ENCODE measurements around the gene TPRX1. TPM values are rescaled to one million over a fixed set of nuclear protein-coding genes. Genes with fewer than 3 reads are reported as not detected.

TPRX1 gene
- total RNA-seq, 1 donor from 2014 or later, result not detected

GRCh38 chr19:47786566-47786965 lies 17.8 kb downstream of the TPRX1 start:
- Histone ChIP-seq H3K4me3 (no peak overlapping the region), H3K27me3 (no peaks in the 10 kb centered on the region), H3K27ac (no peak overlapping the region), H3K4me1 (peaks cover 6 to 24% of the 10 kb centered on the region in 2 donors), H3K9me3 (no peaks in the 10 kb centered on the region), H3K36me3 (peaks cover 39 to 55% of the 10 kb centered on the region in 2 donors)
- no peak for DNase-seq (ENCODE audit: low spot score in 2 of 2)
- intact Hi-C loops (cut with DNase I), result no loop called here
- TF ChIP-seq, protein P1, sequence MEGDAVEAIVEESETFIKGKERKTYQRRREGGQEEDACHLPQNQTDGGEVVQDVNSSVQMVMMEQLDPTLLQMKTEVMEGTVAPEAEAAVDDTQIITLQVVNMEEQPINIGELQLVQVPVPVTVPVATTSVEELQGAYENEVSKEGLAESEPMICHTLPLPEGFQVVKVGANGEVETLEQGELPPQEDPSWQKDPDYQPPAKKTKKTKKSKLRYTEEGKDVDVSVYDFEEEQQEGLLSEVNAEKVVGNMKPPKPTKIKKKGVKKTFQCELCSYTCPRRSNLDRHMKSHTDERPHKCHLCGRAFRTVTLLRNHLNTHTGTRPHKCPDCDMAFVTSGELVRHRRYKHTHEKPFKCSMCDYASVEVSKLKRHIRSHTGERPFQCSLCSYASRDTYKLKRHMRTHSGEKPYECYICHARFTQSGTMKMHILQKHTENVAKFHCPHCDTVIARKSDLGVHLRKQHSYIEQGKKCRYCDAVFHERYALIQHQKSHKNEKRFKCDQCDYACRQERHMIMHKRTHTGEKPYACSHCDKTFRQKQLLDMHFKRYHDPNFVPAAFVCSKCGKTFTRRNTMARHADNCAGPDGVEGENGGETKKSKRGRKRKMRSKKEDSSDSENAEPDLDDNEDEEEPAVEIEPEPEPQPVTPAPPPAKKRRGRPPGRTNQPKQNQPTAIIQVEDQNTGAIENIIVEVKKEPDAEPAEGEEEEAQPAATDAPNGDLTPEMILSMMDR (IDR thresholded peaks at IDR 0.05), result no peak

- TF ChIP-seq, protein P1 (IDR thresholded peaks at IDR 0.05), result no peak
- H3K27me3 ChIP-seq, result no peaks in the 10 kb centered on the region
- peaks cover 47 to 54% of the 10 kb centered on the region in 2 donors for H3K36me3 ChIP-seq
- peaks cover 18 to 31% of the 10 kb centered on the region in 2 donors for H3K4me1 ChIP-seq
- peak overlapping the region in 1 of 2 donors; percentile 94 for H3K4me3 ChIP-seq
- H3K27ac ChIP-seq, result peak overlapping the region; percentile 64 to 97
- peak in 1 of 2 donors; percentile 72 for DNase-seq (ENCODE audit: low spot score in 2 of 2)
- H3K9me3 ChIP-seq, result no peaks in the 10 kb centered on the region
- intact Hi-C loops (cut with DNase I), result no loop called here
Observed at GRCh38 chr19:47781590-47782262, 22.6 kb downstream of the TPRX1 start.

DNA sequence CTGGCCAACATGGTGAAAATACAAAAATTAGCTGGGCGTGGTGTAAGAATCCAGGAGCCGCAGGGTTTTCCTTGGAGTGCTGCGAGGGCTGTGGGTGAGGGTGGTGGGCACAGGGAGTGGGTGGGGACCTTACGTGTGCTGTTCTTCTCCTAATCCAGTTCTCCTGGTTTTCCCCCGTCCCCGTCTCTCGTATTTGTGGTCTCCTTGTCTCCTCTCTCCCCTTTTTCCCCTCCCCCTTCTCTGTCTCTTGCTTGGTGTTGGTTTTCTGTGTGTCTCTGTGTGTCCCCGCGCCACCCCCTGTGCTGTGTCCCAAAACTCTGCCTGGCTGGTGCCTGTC lies 24.2 kb downstream of the TPRX1 start:
- DNase-seq (ENCODE audit: low spot score in 2 of 2), result no peak
- peak overlapping the region; percentile 97 to 98 for H3K27ac ChIP-seq
- no peaks in the 10 kb centered on the region for H3K27me3 ChIP-seq
- TF ChIP-seq, protein P1 (IDR thresholded peaks at IDR 0.05), result no peak
- intact Hi-C loops (cut with DNase I), result no loop called here
- H3K4me3 ChIP-seq, result peak overlapping the region; percentile 81 to 94
- peaks cover 38 to 44% of the 10 kb centered on the region in 2 donors for H3K36me3 ChIP-seq
- H3K9me3 ChIP-seq, result no peaks in the 10 kb centered on the region
- peaks cover 18 to 30% of the 10 kb centered on the region in 2 donors for H3K4me1 ChIP-seq

DNA sequence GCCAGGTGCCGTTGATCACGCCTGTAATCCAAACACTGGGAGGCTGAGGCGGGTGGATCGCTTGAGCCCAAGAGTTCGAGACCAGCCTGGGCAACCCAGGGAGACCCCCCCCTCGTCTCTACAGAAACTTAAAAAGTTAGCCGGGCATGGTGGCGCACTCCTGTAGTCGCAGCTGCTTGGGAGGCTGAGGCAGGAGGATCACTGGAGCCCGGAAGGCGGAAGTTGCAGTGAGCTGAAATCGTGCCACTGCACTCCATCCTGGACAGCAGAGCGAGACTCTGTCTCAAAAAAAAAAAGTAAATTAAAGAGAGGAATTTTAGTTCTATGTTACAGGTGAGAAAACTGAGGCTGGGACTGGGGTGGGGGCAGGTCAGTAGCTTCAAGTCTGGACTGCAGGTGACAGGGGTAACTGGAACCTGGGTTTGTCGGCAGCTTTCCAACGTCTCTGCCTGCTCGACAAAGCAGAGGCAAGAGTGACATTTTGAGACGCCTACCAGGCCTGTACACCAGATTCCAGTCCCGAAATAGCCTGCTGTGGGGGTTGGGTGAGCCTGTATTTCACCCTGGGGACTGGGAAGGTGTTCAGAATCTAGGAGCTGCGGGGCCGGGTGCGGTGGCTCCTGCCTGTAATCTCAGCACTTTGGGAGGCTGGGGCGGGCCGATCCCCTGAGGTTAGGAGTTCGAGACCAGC lies 24.7 kb downstream of the TPRX1 start:
- Histone ChIP-seq H3K27me3 (no peaks in the 10 kb centered on the region), H3K4me1 (peaks cover 18 to 30% of the 10 kb centered on the region in 2 donors)
- peak; percentile 45 to 84 for DNase-seq (ENCODE audit: low spot score in 2 of 2)

DNA sequence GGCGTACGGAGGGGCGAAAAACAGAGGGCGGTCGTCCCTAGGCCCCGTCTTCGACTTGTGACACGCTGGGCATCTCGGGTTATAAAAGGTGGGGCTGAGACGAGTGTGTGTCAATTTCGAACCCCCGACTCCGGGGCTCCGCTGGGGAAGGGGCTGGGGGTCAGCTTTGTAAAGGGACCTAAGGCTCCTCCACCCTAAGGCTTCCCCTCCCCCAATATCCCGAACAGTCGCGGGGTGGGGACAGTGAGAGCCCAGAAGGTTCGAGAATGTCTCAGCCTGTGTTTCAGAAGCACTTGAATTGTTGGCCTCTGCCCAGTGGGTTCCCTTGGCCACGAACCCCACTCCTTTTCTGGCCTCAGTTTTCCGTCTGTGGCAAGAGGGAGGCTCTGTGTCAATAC lies 25.4 kb downstream of the TPRX1 start:
- TF ChIP-seq, protein P1 (IDR thresholded peaks at IDR 0.05), result no peak
- H3K9me3 ChIP-seq, result no peaks in the 10 kb centered on the region
- peaks cover 26 to 32% of the 10 kb centered on the region in 2 donors for H3K36me3 ChIP-seq
- peaks cover 18 to 30% of the 10 kb centered on the region in 2 donors for H3K4me1 ChIP-seq
- H3K27me3 ChIP-seq, result no peaks in the 10 kb centered on the region
- intact Hi-C loops (cut with DNase I), result loop anchor here (2.0 kb wide), 1 partner anchor 34 kb away; the partner anchor contains the start of gene NOP53
- peak overlapping the region; percentile 81 to 94 for H3K4me3 ChIP-seq
- H3K27ac ChIP-seq, result peak overlapping the region; percentile 97 to 98
- no peak for DNase-seq (ENCODE audit: low spot score in 2 of 2)

More for the DNA sequence above, 24.7 kb downstream of the TPRX1 start:
- TF ChIP-seq, protein P1 (IDR thresholded peaks at IDR 0.05), result no peak
- Histone ChIP-seq H3K27ac (peak overlapping the region; percentile 97 to 98), H3K9me3 (no peaks in the 10 kb centered on the region), H3K36me3 (peaks cover 33 to 39% of the 10 kb centered on the region in 2 donors), H3K4me3 (peak overlapping the region; percentile 81 to 94)
- intact Hi-C loops (cut with DNase I), result loop anchor here (2.0 kb wide), 1 partner anchor 35 kb away; the partner anchor contains the start of gene NOP53
